Activated CD4-positive, alpha-beta T cell treated with anti-CD3 and anti-CD28 coated beads, Interleukin-2, amount 50 U/mL, for 1 hour (primary cell): Measurements from ENCODE around the gene TNFRSF9.

Source experiments
- DNase-seq: peaks from one replicate; pipeline ENCODE4 v3.0.0-alpha.2; 2020

TNFRSF9 gene

DNA sequence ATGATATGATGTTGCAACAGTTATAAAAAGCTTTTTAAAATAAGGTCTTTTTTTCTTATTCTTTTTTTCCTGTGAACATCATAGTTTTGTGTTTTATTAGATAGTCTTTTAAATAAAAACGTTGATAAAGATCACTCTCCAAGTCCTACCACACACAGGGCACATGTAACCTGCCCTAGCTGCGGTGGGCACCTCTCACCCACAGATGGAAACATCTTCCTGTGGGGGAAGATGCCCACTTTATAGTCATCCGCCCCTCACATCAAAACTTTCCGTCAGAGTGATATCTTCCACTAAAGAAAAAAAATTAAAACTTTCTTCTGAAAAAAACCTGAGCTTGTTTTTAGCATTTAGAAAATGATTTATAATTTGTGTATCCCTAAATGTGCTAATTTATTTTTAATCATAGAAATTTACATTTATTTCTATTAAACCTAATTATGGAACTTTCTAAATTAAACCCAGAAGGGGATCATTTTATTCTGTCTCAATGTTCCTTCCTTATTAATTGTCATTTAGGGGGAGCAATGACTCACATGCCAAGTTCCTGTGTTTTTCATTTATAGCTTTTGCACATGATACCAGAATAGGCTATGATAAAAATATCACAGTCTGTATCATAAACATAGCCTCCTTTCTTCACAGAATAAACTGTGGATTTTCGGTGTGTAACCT lies 24.7 kb downstream of the TNFRSF9 start:
- DNase-seq, result peak; percentile 15

DNA sequence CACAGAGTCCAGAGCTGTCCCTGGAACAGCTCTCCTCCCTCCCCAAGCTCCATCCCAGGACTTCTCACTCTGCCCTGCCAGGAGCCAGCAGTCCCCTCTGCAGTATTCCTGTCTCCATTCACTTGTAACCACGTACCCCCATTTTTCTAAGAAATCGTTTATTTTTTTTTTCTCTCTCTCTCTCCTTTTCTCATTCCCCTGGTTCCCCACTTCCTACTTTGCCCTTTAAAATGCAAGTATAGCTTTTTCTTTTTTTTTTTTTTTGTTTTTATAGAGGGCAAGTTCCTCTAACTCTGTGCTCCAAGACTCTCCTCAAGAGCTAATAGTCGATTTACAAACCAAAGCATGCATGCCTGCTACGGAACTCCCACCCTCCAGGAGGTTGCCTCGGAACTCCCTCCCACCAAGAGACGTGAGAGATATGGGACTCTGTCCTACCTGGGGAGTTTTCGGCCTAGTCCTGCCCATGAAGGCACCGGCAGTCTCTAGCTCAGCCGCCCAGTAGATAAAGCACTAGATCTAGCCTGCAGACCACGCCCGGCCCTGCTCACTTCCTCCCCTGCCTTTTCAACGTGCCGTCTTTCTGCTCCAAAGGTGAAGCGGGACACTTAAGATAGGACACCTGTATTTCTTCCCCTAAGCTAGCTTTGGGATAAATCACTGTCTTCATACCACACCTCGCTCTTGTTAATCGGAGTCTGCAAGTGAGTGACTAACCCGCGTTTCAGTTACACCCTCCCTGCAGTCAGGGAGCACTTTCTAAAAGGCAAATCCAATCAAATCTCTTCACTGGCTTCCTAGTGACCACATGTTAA lies 27.7 kb downstream of the TNFRSF9 start:
- peak; percentile 22 for DNase-seq

DNA sequence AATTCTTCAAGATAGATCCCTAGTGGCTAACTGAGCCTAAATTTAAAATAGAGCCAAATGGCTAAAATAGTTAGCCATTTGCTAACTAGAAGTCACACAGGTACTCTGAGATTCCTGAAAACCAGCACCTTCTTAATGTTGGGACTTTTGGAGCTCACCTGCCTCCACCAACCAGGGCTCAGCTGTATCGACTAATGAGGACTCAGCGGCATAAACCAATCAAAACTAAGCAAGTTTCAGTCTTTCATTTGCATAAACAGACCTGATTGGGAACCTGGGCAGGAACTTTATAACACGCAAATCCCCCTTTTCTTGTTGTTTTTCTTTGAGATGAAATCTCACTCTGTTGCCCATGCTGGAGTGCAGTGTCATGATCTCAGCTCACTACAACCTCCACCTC lies 28.5 kb downstream of the TNFRSF9 start:
- DNase-seq, result no peak

DNA sequence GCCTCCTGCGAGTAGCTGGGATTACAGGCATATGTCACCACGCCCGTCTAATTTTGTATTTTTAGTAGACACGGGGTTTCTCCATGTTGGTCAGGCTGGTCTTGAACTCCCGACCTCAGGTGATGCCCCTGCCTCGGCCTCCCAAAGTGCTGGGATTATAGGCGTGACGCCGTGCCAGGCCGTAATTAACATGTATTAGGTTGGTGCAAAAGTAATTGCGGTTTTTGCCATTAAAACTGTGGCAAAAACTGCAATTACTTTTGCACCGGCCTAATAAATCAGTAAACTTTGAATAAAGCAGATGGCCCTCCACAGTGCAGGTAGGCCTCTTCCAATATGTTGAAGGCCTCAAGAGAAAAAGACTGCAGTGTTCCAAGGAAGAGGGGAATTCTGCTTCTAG lies 35.4 kb downstream of the TNFRSF9 start:
- no peak for DNase-seq

DNA sequence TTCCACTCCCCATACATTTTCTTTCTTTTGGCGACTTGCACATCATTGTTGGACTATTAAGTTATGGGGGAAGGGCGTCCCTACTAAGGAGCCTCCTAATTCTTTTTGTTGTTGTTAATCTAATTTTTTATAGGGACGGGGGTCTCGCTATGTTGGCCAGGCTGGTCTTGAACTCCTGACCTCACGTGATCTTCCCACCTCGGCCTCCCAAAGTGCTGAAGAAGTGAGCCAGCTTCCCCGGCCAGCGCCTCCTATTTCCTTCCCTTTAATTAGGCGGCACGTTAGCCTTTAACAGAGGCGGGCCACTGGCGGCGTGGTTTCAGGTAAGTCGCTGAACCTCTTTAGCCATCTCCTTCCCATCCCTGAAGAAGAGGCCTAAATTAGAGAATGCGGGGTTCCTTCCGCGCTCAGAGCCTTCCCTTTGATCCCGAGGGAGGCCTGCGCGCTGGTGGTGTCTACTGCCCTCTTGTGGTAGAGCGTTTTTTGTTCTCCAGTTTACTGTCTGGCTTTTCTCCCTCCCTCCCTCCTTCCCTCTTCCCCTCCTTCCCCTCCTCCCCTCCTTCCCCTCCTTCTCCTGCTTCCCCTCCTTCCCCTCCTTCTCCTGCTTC lies 38.1 kb downstream of the TNFRSF9 start:
- DNase-seq, result peak; percentile 48

DNA sequence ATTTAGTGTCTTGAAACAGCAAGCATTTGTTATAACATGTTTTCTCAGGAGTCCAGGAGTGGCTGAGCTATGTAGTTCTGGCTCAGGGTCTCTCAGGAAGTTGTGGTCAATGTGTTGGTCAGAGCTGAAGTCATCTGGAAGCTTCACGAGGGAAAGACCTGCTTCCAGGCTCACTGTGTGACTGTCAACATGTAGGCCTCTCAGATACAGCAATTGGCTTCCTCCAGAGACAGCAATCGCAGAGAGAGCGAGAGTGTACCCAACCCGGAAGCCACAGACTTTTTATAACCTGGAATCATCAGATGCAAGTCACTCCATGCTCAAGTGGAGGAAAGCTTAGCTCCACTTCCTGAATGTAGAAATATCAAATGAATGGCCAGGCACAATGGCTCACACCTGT lies 40.9 kb downstream of the TNFRSF9 start:
- DNase-seq, result no peak

DNA sequence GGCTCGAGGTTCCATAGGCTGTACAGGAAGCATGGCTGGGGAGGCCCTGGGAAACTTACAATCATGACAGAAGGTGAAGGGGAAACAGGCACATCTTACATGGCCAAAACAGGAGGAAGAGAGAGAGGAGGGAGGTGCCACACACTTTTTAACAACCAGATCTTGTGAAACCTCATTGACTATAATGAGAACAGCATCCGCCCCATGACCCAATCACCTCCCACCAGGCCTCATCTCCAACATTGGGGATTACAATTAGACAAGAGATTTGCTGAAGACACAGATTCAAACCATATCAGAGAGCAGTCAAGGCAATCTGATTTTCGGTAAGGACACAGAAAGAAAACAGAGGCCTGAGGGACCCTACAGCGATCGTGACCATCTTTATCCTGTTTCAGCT lies 41.7 kb downstream of the TNFRSF9 start:
- no peak for DNase-seq

DNA sequence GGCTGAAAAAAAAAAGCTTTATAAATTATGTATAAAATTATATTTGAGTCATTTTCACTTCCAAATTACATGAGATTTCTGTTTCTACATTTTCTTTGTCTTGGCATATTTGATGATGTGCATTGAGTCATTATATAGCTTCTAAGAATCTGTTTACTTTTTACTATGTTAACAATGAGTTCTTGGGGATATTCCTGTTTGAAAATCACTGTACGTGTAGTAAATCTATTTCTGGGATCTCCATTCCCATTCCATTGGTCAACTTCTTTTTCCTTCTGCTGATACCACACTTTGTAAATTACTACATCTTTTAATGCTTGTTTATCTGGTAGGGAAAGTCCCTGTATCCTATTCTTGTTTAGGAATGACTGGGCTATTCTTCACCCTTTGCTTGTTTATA lies 43.6 kb downstream of the TNFRSF9 start:
- no peak for DNase-seq

DNA sequence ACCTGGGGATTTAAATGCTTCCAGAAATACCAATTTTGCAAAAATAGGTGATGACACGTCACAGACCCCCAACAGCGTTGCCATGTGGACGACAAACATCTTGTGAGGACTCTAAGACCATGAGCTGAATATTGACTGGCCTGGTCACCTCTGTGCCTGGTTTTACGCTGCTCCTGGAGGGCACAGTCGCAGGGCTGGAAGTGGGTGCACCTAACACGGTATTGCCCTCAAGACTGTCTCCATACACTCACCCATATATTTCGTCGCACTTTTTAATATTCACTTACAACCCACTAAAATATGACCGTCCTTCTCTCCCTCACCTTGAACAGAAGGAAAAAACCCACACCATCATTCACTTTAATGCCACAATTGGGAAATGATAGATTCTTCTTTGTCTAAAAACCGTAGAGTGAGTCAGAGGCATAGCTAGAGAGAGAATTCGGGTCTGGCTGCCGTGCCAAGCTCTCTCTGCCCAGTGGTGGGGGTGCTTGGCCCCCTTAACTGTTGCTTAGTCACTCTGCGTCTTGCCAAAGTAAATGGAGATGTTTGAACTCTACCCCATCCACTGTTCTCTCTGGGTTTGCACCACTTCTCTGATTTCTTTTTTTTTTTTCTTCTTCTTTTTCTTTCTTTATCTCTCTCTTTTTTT lies 47.0 kb downstream of the TNFRSF9 start:
- DNase-seq, result no peak

DNA sequence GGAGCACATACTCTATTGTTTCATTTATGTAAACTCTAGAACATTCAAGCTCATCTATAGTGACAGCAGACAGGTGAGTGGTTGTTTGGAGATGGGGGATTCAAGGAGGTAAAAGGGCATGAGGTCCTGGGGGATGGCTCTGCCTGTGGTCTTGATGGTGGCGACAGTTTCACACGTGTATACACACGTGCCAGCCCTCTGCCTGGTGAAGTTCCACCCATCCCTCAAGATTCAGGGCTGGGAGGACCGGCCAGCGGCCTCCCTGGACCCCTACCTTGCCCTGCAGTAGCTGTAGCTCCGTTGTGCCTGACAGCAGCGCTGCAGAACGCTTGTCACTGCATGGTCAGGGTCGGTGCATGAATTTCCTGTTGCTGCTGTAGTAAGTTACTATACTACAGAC lies 48.8 kb downstream of the TNFRSF9 start:
- DNase-seq, result no peak

DNA sequence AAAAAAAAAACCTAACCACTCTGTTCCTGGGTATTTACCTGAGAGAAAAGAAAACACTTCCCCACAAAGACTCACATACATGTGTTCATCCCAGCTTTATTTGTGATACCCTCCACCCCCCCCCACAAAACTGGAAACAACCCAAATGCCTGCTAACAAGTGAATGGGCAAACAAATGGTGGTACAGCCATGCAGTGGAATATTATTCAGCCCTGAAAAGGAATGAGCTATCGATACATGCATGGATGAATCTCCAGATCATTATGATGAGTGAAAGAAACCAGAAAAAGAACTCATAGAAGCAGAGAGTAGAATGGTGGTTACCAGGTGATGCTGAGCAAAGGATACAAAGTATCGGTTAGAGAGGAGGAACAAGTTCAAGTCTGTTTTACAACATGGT lies 49.8 kb downstream of the TNFRSF9 start:
- no peak for DNase-seq

DNA sequence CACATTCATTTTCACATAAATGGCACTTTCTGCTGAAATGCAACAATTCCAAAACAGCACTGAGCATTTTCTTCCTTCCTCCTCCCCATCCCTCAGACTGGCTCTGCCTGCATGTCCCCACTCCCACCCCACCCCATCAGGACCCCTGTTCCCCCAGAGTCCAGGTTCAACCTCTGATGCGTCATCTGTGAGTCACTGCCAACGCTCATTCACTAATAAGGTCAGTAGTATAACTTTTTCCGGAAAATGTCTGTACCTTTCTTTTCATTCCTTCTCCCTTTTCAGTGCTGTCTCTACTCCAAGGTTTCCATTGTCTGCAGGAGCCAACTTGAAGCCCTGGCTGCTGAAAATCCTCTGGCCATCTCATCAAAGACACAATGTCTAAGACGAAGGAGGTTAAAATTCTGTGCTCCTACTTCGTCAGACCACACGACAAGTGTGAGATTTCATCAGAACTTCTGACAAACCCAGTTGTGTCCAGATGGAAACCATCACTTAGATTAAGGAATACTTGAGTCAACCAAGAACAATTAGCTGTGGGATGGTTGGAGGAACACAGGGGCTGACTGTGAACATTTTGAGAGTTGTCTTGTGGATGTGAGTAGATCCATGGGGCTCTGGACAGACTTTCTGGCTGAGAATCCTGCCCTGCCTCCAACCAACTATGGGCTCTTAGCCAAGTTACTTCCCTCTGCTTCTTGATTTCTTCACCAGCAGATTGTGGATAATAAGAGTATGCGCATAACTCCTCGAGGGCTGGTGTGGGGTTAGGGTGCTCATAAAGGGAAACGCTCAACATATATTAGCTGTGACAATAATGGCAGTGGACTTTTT lies 52.2 kb downstream of the TNFRSF9 start:
- no peak for DNase-seq

DNA sequence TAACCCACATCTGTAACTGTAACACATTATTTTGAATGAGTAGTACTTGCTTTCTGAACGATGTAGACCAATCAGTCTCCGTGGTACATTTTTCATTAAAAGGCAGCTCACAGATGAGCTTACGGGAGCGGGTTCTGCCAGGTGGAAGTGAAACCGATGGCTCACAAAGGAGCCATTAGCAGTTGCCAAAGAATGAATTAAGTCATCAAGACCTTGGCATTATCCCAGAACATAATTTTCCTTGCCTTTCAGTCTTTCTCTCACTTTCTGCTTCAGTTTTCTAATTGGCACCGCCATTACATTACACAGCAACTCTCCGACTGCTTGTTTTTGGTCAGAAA lies 54.3 kb downstream of the TNFRSF9 start:
- no peak for DNase-seq

DNA sequence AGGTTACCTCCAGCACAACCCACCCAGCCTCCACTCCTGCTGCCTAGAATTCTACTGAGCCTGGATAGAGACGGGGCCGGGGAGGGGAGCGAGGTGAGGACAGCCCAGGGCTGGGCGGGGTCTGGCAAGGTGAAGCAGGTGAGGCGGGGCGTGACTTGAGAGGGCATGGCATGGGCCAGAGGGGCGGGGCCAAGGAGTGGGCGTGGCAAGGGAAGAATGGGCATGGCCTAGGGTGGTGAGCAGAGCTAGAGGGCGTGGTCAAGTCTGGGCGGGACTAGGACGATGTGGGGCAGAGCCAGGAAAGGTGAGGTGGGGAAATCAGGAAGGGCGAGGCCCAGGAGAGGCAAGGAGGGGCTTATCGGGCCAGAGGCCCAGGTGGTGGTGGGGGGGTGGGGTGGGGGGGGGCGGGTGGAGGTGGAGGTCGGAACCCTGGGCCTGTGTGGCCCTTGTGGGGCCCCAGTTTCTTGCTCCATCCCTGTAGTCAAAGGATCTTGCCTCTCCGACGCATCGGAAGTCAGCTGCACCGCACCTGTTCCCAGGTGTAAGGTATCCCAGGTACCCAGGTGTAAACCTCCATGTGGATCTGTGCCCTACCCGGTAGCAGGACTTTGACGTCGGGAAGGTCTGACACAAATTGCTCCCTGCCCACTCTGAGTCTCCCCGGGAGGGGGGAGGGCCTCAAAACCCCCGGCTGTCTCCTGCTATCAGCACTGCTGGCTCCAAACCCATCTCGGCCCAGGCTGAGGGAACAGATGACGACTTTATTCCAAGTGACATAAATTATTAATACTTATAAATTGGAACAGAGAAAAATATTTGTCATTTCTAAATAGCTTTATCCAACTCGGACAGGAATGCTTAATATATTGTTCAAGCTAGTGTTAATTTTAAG lies 54.9 kb downstream of the TNFRSF9 start:
- peak; percentile 6 for DNase-seq

DNA sequence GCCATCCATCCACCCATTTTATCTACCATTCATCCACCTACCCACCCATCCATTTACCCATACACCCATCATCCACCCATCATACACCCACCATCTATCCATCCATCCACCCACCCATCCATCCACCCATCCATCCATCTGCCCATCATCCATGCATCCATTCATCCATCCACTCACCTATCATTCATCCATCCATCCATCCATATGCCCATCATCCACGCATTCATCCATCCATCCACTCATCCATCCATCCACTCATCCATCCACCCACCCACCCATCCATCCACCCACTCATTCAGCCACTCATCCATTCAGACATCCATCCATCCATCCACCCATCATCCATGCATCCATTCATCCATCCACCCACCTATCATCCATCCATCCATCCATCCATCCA lies 55.9 kb downstream of the TNFRSF9 start:
- DNase-seq, result no peak

DNA sequence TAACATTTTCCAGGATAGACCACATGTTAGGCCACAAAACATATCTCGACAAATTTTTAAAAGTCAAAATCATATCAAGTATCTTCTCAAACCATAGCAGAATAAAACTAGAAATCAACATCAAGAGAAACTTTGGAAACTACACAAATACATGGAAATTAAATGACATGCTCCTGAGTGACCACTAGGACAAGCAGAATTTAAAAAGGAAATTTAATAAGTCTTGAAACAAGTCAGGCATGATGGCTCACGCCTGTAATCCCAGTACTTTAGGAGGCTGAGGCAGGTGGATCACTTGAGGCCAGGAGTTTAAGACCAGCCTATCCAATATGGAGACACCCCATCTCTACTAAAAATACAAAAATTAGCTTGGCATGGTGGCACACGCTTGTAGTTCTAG lies 61.4 kb downstream of the TNFRSF9 start:
- DNase-seq, result no peak

DNA sequence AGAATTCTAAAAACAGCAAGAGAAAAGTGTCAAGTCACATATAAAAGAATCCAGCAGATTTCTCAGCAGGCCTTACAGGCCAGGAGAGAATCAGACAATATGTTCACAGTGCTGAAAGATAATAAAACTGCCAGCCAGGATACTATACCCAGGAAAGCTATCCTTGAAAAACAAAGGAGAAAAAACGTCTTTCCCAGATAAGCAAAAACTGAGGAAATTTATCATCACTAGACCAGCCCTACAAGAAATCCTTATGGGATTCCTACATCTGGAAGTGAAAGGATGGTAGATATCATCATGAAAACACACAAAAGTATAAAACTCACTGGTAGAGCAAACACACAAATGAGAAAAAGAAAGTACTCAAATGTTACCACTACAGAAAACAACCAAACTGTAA lies 62.6 kb downstream of the TNFRSF9 start:
- DNase-seq, result no peak

DNA sequence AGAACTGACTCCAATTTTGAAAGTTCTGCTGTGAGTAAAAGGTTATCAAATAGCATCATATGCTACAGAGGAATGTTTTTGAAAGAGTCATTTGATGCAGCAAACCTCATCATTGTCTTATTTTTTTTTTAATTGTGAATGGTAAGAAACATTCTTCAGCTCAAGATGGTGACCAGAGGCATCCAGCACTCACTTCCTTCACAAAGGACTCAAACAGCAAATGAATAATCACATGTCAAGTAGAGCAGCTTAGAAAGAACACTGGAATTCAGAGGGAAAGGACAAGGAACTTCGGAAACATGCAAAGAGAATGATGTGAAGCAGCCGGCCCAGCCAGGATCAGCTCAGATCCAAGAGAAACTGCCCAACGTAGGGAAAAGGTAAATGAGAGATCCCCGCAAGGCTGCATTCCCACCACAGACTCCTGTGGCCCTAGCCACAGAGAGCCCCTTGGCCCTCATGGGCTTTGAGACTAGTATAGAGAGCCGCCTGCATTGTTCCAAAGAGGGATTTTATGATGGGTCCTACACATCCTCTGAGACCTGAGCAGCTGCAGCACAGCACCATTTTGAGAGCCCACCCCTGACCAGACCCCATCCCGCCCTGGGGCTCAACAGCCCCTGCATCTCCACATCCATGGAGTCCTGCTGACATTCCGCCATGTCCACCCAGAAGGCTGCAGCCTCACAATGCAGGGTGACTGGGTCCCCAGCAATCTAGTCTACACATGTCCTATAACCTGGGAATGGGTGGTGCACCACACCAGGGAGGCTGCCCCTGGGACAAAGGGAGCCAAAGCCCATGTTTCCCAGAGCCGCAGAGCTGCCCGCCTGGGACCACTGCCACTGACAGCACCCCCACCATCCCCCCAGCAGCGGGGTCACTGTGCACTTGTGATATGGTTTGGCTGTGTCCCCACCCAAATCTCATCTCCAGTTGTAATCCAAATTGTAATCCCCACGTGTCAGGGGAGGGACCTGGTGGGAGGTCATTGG lies 66.5 kb downstream of the TNFRSF9 start:
- DNase-seq, result no peak

DNA sequence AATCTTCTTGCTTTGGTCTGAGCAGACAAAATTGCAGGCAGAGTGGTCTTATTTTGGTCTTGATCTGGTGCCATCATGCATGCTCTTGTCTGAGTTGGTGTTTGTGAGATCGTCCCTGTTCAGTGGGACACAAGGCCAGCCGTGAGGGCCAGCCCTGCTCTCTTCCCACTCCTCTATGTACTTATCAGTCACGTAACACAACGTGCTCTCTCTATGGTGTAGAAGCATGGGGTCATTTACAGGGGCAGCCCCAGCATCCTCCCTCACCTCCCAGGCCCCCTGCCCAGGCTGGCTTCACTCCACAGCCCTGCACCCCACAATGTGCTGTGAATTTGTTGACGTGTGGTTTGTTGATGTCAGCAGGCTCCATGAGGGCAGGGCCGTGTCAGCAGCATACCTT lies 69.5 kb downstream of the TNFRSF9 start:
- no peak for DNase-seq

DNA sequence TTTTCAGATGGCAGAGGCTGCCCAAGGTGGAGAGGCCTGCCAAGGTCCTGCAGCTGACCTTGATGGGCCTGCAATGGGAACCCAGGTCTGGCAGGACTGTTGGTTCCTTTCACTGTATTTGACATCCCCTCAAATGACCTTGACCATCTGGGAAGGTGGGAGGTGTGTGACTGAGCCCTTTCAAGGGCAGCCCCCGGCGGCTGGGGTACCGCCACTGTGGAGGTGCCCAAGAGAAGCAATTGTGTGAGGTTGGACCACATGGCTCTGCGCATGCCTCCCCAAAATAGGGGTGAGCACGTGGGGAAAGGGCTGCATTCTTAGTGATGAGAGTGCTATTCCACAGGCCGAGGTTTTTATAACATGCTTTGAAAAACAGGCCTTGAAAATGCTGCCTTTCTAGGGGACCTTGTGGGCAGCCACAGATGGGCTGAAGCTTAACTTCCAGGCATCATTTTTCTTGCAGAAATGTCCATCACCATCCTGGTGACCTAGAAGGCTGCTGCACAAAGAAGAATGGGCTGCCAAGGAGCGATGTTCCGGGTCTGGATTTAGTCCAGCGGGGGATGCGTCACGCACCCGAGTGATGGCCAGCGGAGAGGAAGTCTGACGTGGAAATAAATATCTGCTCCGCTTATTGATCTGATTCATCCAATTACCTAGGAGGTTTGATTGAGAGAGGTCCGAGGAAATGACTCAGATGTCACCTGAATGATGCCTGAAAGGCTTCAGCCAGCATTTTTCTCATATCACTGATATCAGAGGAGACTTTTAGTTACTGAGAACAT lies 71.3 kb downstream of the TNFRSF9 start:
- DNase-seq, result no peak
